ENCODE measurements around the gene TRIM66.

The TRIM66 gene

GRCh38 chr11:8714622-8715225 lies 32.3 kb upstream of the TRIM66 start:
- no peak for TF ChIP-seq CTCF (IDR thresholded peaks at IDR 0.05; ENCODE audit: low read depth, low read length, missing control alignments)
- no peak for DNase-seq (ENCODE audit: low read depth)
- no peak overlapping the region for H3K4me3 ChIP-seq (ENCODE audit: low read depth, low read length)

DNA sequence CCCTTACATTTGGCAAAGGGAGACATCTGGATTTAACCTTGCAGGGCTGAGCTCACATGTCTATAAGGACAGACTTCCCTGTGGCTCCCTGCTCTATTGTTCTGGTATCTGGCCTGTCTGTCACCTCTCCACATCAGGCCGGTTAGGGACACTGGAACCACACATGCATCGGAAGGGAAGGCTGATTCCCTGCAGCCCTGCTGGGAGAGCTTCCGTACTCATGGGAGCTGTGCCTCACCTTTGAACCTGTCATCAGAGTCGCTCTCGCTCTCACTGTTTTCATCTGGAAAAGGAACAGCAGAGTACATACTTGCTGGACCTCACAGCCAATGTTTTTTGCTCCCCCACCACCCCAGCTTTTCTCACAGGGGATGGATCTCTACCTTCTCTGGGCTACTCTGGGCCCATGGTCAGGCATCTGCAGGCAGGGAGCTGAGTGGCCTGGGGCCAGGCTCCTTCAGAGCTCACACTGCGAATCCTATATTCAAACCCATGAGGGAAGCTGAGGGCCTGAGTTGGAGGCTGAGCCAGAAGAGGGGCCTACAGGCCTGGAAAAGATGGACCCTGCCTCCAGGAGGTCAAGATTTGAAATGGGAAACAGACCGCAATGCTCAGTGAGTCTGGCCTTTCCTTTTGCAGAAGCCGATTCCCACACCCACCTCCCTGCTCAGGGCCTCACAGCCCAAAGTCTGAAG lies 31.4 kb upstream of the TRIM66 start:
- DNase-seq (ENCODE audit: low read depth), result no peak
- no peak for TF ChIP-seq CTCF (IDR thresholded peaks at IDR 0.05; ENCODE audit: low read depth, low read length, missing control alignments)
- H3K4me3 ChIP-seq (ENCODE audit: low read depth, low read length), result no peak overlapping the region

DNA sequence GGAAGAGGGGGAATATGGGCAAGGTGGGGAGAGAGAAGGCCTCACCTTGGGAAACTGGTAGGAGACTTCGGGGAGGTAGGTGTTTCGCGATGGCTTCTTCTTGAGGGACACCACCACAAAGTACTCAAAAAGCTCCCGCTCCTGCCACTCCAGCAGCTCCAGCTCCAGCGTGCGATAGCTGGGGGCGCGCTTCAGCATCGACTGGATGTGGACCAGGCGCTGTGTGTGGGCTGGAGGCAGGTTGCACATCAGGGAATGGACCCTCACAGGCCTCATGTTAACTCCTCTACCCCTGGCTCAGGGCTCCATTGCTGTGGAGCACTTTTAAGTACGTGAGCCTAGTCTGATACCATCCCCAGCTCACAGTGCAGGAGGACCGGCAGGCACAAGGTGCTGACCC lies 30.0 kb upstream of the TRIM66 start:
- no peak for TF ChIP-seq CTCF (IDR thresholded peaks at IDR 0.05; ENCODE audit: low read depth, low read length, missing control alignments)
- DNase-seq (ENCODE audit: low read depth), result no peak
- no peak overlapping the region for H3K4me3 ChIP-seq (ENCODE audit: low read depth, low read length)

DNA sequence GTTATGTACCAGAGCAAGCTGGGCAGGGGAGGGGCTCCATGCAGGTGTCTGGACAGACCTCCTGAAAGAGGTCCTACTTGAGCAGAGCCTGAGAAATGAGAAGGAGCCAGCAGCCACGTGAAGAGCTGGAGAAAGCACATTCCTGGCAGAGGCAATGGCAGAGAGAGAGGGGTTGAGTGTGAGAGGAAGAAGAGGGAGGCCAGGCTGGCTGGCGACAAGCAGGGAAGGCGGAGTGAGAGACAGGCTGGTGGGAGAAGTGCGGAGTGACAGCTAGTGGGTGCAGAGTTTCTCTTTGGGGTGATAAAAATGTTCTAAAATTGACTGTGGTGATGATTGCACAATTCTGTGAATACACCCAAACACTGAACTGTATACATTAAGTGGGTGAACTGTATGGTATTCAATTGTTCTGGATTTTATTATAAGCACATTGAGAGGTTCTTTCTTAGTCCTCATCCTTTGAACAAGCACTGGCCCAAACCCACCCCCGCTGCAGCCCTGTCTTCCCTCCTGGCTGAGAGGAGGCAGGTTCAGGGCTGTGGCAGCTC lies 29.5 kb upstream of the TRIM66 start:
- H3K4me3 ChIP-seq (ENCODE audit: low read depth, low read length), result no peak overlapping the region
- TF ChIP-seq CTCF (IDR thresholded peaks at IDR 0.05; ENCODE audit: low read depth, low read length, missing control alignments), result no peak
- no peak for DNase-seq (ENCODE audit: low read depth)

- no peak overlapping the region for H3K4me3 ChIP-seq (ENCODE audit: low read depth, low read length)
- no peak for DNase-seq (ENCODE audit: low read depth)
- TF ChIP-seq CTCF (IDR thresholded peaks at IDR 0.05; ENCODE audit: low read depth, low read length, missing control alignments), result no peak
Measured at GRCh38 chr11:8709777-8710176, 27.3 kb upstream of the TRIM66 start.

- no peak overlapping the region for H3K4me3 ChIP-seq (ENCODE audit: low read depth, low read length)
- no peak for TF ChIP-seq CTCF (IDR thresholded peaks at IDR 0.05; ENCODE audit: low read depth, low read length, missing control alignments)
- no peak for DNase-seq (ENCODE audit: low read depth)
Measured at GRCh38 chr11:8709002-8709672, 26.7 kb upstream of the TRIM66 start.

Measured in GM12864 (cell line).